Ammon's horn (tissue), 1 donor: ENCODE measurements around the gene HBB.

Experiments used
- DNase-seq: peaks from one replicate; pipeline ENCODE4 v3.0.0-alpha.2; 2016; ENCODE audit warnings: low spot score

Gene HBB

DNA sequence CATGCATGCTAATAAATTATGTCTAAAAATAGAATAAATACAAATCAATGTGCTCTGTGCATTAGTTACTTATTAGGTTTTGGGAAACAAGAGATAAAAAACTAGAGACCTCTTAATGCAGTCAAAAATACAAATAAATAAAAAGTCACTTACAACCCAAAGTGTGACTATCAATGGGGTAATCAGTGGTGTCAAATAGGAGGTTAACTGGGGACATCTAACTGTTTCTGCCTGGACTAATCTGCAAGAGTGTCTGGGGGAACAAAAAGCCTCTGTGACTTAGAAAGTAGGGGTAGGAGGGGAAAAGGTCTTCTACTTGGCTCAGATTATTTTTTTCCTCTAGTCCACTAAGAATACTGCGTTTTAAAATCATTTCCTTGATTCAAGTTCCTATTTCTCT lies 810 bp upstream of the HBB start:
- DNase-seq: no peak

DNA sequence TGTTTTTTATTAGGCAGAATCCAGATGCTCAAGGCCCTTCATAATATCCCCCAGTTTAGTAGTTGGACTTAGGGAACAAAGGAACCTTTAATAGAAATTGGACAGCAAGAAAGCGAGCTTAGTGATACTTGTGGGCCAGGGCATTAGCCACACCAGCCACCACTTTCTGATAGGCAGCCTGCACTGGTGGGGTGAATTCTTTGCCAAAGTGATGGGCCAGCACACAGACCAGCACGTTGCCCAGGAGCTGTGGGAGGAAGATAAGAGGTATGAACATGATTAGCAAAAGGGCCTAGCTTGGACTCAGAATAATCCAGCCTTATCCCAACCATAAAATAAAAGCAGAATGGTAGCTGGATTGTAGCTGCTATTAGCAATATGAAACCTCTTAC lies 1.4 kb downstream of the HBB start:
- DNase-seq: no peak

DNA sequence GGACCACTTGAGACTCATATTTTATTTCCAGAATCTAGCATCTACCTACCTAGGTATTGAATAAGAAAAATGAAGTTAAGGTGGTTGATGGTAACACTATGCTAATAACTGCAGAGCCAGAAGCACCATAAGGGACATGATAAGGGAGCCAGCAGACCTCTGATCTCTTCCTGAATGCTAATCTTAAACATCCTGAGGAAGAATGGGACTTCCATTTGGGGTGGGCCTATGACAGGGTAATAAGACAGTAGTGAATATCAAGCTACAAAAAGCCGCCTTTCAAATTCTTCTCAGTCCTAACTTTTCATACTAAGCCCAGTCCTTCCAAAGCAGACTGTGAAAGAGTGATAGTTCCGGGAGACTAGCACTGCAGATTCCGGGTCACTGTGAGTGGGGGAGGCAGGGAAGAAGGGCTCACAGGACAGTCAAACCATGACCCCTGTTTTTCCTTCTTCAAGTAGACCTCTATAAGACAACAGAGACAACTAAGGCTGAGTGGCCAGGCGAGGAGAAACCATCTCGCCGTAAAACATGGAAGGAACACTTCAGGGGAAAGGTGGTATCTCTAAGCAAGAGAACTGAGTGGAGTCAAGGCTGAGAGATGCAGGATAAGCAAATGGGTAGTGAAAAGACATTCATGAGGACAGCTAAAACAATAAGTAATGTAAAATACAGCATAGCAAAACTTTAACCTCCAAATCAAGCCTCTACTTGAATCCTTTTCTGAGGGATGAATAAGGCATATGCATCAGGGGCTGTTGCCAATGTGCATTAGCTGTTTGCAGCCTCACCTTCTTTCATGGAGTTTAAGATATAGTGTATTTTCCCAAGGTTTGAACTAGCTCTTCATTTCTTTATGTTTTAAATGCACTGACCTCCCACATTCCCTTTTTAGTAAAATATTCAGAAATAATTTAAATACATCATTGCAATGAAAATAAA lies 2.1 kb downstream of the HBB start:
- DNase-seq: no peak

DNA sequence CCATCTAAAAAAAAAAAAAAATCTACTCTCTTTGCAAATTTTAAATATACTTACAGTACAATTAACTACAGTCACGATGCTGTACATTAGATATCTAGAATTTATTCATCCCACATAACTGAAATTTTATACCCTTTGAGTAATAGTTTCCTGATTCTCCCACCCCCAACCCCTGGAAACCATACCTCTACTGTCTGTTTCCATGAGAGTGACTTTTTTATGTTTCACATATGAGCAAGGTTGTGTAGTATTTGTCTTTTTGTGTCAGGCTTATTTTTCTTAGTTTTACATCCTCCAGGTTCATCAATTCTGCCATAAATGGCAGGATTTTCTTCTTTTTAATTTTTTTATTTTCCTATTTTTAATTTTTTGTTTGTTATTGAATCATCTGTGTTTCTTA lies 3.2 kb downstream of the HBB start:
- DNase-seq: no peak

DNA sequence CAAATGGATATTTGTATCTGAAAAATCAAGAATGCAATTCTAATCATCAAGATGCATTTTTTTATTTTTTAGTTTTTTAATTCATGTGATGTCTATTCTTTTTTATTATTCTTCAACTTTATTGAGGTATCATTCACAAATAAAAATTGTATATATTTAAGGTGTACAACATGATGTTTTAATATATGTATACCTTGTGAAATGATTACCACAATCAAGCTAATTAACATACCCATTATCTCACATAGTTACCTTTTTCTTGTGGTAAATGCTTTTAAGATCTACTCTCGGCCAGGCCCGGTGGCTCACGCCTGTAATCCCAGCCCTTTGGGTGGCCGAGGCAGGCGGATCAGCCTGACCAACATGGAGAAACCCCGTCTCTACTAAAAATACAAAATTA lies 3.7 kb downstream of the HBB start:
- DNase-seq: no peak

DNA sequence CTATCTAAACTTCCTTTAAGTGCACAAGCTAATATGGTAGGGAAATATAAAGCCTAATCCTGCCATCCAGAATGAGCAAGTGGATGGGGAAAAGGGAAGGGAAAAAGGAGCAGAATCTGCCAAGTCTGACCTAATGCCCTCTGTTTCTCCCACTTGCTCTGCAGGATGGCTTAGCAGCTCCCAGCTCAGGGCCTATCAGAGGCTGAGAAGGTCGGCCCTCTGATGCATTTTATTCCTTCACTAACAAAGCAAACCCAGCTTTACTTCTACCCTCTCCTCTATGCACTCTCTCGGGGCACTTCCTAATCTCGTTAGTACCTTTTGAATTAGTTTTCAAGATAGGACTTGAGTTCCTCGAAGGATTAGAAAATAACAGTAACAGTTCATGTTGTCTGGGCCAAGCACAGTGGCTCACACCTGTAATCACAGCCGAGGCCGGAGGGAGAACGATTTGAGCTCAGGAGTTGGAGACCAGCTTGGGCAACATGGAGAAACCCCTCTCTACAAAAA lies 16.4 kb downstream of the HBB start:
- DNase-seq: no peak

DNA sequence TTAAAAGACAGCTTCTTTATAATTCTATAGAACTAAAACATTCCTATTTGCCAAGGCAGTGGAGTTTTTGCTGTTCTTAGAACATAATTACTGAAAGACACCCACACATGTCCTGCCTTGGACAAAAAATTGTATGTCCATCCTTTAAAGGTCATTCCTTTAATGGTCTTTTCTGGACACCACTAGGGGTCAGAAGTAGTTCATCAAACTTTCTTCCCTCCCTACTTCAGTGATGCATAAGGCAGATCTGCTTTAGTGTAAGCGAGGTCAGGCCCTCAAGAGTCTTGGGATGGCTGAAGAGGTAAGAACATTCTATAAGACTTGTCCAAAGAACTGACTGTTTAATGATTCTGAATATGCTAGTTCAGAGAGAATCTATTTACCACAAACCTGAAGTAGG lies 22.1 kb downstream of the HBB start:
- peak; percentile 14 for DNase-seq

DNA sequence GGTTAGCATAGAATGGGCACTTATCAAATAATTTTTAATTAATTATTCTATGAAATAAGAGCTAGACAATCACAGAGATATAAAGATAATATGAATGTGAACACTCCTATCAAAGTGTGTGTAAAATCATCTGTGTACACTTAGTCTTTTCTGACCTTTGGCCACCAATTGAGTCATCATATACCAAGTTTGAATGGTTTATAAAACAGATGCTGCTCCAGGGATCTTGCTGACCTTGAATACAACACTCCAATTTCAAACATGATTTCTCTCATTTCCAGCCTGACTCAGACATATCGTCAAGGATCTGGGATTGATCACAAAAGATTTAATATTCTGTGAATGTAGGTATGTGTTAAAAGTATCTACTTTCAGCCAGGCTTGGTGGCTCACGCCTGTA lies 23.5 kb downstream of the HBB start:
- no peak for DNase-seq

DNA sequence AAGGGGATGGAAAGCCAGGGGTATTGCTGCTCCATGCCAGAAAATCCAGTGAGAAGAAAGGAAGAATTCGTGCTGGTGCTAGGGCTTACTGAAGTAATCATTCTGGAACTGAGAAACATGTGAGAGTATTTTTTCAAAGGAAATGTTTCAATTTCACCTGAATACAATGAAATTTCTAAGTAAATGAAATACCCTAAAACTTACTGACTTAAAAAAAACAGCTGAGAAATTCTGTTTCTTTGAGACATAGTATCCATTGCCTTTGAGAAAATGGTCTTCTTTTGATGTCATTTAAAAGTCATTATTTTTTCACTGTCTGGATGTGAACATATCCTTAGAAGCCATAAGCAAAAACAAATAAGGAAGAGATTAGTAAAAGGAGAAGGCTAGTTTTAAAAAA lies 26.3 kb downstream of the HBB start, which contains the start of gene OR51V1:
OR51V1 (minus strand) TSS at position 101 of the 400 bp plus-strand sequence; CDS start at position 101, 0 bp downstream.
- no peak for DNase-seq

DNA sequence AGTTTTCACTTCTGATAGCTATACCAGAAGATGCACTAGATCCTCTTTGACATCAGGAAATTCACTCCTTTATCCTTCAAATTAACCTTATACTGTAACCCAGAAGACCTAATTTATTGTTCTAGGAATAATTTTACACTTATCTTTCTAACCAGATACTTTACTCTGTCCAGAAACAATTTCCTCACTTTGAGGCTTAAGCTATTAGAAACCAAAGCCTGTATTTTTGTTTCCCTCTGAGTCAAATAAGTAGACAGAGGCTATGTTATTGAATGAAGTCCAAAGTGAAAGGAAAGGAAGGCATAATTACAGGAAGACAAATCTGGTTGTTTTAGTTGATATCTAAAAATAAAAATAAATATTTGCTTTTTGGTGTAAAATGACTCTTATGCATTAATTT lies 28.6 kb downstream of the HBB start:
- DNase-seq: no peak

DNA sequence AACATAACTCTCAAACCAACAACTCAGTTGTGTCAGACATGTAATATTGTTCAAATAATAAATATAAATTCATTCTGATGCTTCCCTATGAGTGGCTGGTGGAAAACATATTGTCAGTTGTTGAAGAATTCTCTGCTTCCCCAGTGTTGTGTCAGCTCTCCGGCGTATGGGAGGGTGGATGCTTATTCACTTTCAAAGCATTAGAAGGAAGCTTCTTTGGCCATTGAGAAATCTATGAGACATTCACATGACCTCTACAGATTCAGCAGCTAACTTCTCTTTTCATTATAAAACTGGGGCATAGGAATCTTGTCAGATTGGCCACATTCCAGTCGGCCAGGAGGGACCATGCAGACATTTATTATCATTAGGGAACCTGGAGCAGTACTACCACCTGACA lies 29.3 kb downstream of the HBB start:
- peak; percentile 7 for DNase-seq

DNA sequence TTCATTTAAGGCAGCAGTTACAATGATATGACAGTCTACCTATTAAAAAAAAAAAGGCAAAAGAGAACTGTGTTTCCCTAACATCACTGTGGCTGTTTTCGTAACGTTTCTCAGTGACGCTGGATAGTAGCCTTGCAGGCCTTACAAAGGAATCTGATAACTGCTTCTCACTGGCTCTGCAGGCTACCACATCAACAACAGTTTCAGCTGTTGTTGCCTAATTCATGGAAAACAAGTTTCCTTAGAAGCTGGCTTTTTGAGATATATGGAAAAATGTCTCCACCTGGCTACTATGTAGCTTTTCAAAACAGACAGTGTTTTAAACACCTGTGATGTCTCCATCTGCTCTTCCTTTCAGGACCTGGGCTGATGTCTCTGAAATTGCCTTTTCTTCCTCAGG lies 30.1 kb downstream of the HBB start:
- DNase-seq: no peak

DNA sequence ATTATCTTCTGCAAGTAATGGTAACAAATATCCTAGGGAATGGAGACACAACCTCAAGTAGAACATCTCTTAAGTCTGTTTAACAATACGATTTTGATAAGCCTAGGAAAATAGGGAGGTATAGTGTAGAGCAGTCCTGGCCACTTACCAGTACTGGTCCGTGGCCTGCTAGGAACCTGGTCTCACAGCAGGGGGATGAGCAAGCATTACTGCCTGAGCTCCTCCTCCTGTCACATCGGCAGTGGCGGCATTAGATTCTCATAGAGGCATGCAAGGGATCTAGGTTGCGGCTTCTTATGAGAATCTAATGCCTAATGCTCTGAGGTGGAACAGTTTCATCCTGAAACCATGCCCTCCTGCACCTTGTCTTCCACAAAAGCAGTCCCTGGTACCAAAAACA lies 30.8 kb downstream of the HBB start:
- DNase-seq: no peak

DNA sequence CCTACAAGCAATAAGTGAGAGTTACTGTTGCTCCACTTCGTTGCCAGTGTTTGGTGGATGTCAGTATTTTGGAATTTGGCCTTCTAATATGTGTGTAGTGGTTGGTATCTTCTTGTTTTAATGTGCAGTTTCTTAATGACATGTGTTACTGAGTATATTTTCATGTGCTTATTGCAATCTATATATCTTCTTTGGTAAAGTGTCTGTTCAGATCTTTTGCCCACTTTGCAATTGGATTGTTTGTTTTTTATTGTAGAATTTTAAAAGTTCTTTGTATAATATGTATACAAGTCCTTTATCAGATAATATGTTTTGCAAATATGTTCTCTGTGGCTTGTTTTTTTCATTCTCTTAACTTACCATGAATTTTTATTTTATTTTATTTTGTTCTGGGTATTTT lies 34.1 kb downstream of the HBB start:
- no peak for DNase-seq

DNA sequence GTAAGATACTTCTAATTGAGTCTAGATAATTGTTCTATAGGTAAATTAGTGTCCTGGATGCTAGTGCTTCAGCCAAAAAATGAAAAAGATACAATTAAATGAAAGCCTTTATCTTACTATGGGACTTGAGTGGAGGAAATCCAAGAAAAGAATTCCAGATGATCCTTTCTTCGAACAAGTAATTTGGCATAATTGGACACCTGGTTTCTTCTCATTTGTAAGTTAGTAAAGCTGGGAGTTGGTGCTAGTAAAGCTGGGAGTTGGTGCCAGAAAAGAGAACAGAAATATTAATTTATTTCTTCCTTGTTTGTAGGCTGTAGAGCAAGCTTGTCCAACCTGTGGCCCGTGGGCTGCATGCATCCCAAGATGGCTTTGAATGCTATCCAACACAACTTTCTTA lies 38.7 kb downstream of the HBB start:
- no peak for DNase-seq

DNA sequence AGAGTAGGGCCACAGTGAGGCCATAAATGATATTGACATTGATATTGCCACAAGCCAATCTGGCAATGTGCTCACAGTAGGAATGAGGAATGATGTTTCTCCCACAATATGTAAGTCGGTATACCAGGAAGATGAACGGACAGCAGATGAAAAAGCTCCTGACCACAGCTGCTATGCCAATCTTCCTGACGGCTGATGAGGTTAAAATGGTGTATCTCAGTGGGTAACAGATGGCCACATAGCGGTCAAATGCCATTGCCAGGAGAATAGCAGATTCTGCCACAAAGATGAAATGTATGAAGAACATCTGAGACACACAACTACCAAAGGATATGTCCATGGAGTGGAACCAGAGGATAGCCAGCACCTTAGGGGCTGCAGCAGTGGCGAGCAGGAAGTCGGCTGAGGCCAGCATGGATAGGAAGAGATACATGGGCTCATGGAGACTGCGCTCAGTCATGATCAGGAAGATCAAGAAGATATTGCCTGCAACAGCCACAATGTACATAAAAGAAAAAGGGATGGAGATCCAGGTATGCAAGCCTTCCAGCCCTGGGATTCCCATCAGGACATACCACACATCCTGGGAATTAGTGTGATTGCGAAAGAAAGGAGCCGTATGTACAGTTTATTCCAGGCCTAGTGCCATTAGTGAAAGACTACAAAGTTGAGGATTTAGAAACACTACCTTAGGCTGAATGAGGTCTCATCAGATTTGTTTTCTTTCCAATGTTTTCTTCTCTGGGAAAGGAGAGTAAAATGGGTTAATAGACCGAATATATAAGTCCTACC lies 48.6 kb downstream of the HBB start:
- no peak for DNase-seq
